Lower lobe of right lung (tissue), 2 donors: Measurements from ENCODE around the gene IL25. TPM values are rescaled to one million over a fixed set of nuclear protein-coding genes. Genes with fewer than 3 reads are reported as not detected.
A peak's percentile ranks its signal among the peaks of the same experiment; 100 is the strongest.

Experiments used
- ATAC-seq, 2 donors: fragments of 200-7000 bp; cut with Tn5 transposase; one replicate each; pipeline ENCODE4 v1.9.1; 2020 to 2022; ENCODE audit warnings: mild to moderate bottlenecking in 2 of 2, moderate library complexity in 2 of 2
- DNase-seq: peaks from one replicate; pipeline ENCODE4 v3.0.0-alpha.2; 2020
- H3K27ac ChIP-seq: fragments of 200-600 bp; one replicate; pipeline ENCODE4 v1.8.0; 2022
- H3K27me3 ChIP-seq: fragments of 200-600 bp; one replicate; pipeline ENCODE4 v1.8.0; 2022; ENCODE audit warnings: low read depth
- H3K36me3 ChIP-seq: fragments of 200-600 bp; one replicate; pipeline ENCODE4 v1.8.0; 2022; ENCODE audit warnings: mild to moderate bottlenecking
- H3K4me1 ChIP-seq: fragments of 200-600 bp; one replicate; pipeline ENCODE4 v1.8.0; 2022
- H3K4me3 ChIP-seq: fragments of 200-600 bp; one replicate; pipeline ENCODE4 v1.8.0; 2022; ENCODE audit warnings: mild to moderate bottlenecking
- H3K9me3 ChIP-seq: fragments of 200-600 bp; one replicate; pipeline ENCODE4 v1.8.0; 2022
- intact Hi-C: fragments of 100-400 bp; cut with DNase I; formaldehyde crosslinking; loops from one replicate; pipeline ENCODE4 v1.11.0; 2022
- total RNA-seq: library from RNA; stranded (reverse); fragmentation: NEBNext Ultra II Directional; extraction: Animal tissue kit (Norgen Biotek cat#: 25700); gene quantifications from one replicate; pipeline ENCODE4 v1.2.1, GENCODE V29; 2021
- TF ChIP-seq, protein P1 (sequence below): fragments of 200-600 bp; IDR thresholded peaks from one replicate; pipeline ENCODE4 v1.8.0; 2022; ENCODE audit warnings: antibody characterized with exemption, mild to moderate bottlenecking
- donor health status: DM: no; HTN: yes; CAD: no; lungs with severe emphysema.

IL25 gene
- total RNA-seq, 1 donor from 2014 or later, result not detected

DNA sequence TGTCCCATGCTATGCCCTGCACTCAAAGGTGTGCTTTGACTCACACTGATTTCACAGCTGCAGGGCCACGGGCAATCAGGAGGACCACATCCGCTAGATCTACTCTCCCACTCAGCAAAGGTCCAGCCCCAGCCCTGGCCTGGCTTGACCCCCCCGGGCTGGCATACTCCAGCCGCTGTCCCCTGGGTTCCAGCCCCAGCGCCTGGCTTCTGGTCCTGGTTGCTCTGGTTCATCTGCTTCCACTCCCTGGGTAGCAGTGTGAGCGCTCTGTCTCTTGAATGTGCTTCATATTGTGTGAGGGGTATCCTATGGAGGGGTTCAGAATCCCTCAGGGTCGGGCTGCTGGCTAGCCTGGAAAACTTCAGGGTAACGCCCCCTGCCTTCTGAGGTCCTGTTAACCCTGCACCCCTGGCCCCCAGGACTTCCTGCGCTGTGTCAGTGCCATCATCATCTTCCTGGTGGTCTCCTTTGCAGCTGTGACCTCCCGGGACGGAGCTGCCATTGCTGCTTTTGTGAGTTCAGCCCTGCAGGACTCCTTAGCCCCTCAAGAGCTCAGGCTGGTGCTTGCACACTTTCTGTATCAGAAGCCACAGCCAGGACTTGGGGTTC is 6.1 kb downstream of the IL25 start:
- peaks cover 4% of the 10 kb centered on the region for H3K27me3 ChIP-seq
- no peaks in the 10 kb centered on the region for H3K4me1 ChIP-seq
- H3K27ac ChIP-seq, result no peak overlapping the region
- no peak for DNase-seq
- intact Hi-C loops, result no loop called here
- H3K9me3 ChIP-seq, result no peaks in the 10 kb centered on the region
- H3K36me3 ChIP-seq, result no peaks in the 10 kb centered on the region
- TF ChIP-seq, protein P1, sequence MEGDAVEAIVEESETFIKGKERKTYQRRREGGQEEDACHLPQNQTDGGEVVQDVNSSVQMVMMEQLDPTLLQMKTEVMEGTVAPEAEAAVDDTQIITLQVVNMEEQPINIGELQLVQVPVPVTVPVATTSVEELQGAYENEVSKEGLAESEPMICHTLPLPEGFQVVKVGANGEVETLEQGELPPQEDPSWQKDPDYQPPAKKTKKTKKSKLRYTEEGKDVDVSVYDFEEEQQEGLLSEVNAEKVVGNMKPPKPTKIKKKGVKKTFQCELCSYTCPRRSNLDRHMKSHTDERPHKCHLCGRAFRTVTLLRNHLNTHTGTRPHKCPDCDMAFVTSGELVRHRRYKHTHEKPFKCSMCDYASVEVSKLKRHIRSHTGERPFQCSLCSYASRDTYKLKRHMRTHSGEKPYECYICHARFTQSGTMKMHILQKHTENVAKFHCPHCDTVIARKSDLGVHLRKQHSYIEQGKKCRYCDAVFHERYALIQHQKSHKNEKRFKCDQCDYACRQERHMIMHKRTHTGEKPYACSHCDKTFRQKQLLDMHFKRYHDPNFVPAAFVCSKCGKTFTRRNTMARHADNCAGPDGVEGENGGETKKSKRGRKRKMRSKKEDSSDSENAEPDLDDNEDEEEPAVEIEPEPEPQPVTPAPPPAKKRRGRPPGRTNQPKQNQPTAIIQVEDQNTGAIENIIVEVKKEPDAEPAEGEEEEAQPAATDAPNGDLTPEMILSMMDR, result no peak
- no peak overlapping the region for H3K4me3 ChIP-seq
- ATAC-seq, result no peak

DNA sequence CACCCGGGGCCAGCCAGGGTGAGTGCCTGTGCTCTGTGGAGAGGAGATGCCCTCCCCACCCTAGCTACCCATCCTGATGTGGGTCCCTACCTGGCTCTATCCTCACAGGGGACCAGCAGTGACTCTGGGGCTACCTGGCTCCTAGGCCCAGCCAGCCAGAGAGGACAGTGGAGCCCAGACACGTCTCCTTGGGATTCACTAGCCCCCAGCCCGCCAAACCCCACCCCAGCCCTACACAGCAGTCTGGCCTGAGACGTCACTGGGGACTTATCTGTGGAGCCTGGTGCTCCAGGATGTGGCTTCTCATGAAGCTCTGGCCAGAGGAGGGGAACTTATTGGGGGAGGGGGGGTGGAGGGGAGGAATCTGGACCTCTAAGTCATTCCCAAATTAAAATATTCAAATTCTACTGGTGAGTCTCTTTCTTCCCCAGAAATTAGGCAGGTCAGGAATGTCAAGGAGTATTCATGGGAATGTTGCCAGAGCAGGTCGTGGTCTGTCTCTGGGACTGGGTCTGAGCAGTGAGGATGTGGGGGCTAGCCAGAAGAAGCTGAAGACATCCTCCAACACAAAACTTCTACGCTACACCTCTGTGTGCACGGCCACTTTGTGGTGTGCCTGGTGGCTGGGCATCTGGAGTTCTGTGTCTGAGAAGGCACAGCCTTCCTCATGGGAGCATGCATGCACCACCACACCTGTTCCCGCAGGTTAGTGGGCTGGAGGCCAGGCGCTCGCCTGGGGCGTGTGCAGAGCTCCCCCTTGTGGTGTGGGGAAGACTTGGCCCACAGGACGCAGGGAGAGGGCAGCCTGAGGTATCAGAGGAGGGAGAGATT is 7.0 kb downstream of the IL25 start:
- H3K27ac ChIP-seq, result no peak overlapping the region
- no peaks in the 10 kb centered on the region for H3K4me1 ChIP-seq
- no peaks in the 10 kb centered on the region for H3K36me3 ChIP-seq
- TF ChIP-seq, protein P1, result peak; percentile 94
- peaks cover 4% of the 10 kb centered on the region for H3K27me3 ChIP-seq
- ATAC-seq (peak; percentile 91 to 94), DNase-seq (peak; percentile 82)
- H3K4me3 ChIP-seq, result no peak overlapping the region
- no peaks in the 10 kb centered on the region for H3K9me3 ChIP-seq
- intact Hi-C loops, result no loop called here

DNA sequence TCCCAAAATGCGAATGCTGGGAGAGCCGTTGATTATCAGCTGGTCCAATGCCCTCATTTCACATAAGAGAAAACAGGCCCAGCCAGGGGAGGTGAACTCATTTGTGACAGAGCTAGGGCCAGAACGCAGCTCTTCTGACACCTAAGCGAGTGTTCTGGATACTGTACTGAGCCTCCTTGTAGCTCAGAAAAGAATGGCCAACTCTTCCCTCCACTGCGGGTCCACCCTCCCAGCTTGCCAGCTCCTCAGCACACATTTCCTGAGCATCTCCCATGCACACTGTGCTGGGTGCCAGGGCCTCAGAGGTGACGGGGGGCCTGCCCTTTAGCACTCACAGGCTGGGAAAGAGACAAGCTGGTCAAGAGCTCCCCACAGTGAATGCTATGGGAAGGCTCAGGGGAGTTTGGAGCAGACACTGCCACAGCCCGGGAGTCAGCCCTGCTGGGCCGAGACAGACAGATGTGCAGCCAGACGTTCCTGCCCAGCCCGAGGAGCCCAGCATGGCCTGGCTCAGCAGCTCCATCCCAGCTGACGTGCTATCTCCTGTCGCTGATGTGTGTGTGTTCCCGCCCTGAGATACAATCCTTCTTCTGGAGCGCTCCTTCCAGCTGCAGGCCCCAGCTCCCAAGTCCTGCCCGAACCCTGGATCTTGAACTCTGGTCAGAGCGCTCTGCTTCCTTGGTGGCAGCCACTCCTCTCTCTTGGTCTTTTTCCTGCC is 7.7 kb downstream of the IL25 start:
- DNase-seq (no peak), ATAC-seq (peak in 1 of 2 donors; percentile 4)
- peaks cover 4% of the 10 kb centered on the region for H3K27me3 ChIP-seq
- no peak overlapping the region for H3K4me3 ChIP-seq
- no peaks in the 10 kb centered on the region for H3K4me1 ChIP-seq
- no peaks in the 10 kb centered on the region for H3K9me3 ChIP-seq
- intact Hi-C loops, result no loop called here
- no peaks in the 10 kb centered on the region for H3K36me3 ChIP-seq
- H3K27ac ChIP-seq, result no peak overlapping the region
- TF ChIP-seq, protein P1, result no peak

DNA sequence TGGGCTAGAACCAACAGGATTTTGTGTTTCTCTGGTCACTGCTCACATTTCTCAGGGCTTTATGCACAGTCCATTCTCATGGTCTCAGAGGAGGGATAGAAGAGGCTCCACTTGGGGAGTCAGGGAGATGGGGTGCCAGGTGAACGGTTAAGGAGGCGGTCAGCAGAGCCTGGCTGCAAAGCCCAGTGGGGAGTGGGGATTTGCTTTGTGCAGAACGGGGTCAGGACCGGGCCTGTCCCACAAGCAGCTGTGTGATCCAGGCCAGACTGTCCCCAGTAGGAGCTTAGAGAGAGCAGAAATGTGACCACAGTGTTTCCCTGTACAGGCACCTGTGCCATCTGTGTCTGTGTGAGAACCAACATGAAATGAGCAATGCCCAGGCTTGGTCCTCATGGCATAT is 8.4 kb downstream of the IL25 start:
- H3K9me3 ChIP-seq, result no peaks in the 10 kb centered on the region
- intact Hi-C loops, result no loop called here
- no peaks in the 10 kb centered on the region for H3K36me3 ChIP-seq
- ATAC-seq, result no peak
- peaks cover 4% of the 10 kb centered on the region for H3K27me3 ChIP-seq
- H3K4me3 ChIP-seq, result no peak overlapping the region
- no peak for DNase-seq
- TF ChIP-seq, protein P1, result no peak
- no peak overlapping the region for H3K27ac ChIP-seq
- no peaks in the 10 kb centered on the region for H3K4me1 ChIP-seq

DNA sequence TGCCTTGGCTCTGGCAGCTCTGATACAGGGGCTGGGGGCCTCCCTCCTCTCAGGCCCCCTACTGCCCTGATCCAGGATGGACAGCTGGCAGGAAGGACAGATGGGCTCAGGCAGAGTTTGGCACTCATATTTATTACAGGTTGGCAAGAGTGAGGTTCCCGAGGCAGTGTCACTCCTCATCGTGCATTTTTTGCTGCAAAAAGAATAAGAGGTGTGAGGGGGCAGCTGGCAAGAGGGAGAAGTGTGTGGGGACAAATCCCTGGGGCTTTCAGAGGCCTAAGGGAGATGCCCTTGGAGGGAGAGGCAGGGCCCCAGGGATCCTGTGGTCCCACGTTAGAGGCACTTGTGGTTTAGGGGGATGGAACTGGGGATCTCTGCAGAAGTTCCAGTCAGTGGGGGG is 9.3 kb downstream of the IL25 start:
- TF ChIP-seq, protein P1, result no peak
- no peak overlapping the region for H3K4me3 ChIP-seq
- no peaks in the 10 kb centered on the region for H3K4me1 ChIP-seq
- intact Hi-C loops, result no loop called here
- peaks cover 4% of the 10 kb centered on the region for H3K27me3 ChIP-seq
- H3K36me3 ChIP-seq, result no peaks in the 10 kb centered on the region
- no peaks in the 10 kb centered on the region for H3K9me3 ChIP-seq
- DNase-seq (no peak), ATAC-seq (no peak)
- H3K27ac ChIP-seq, result no peak overlapping the region
